22Rv1 (cell line): ENCODE measurements around the gene COCH.

Source experiments
- CTCF ChIP-seq: fragments of 450-650 bp; IDR thresholded peaks from 2 replicates; pipeline ENCODE4 v1.5.1; 2017; ENCODE audit warnings: mild to moderate bottlenecking
- ZFX ChIP-seq: fragments of 450-650 bp; IDR thresholded peaks from 2 replicates; pipeline ENCODE4 v1.6.1; 2017; ENCODE audit warnings: antibody characterized with exemption, borderline replicate concordance

- TF ChIP-seq ZFX = no peak
- no peak for TF ChIP-seq CTCF
These were observed 34.1 kb upstream of the COCH start for GRCh38 chr14:30840086-30840779.
